K562 (cell line): ENCODE measurements around the gene PLA2G2C. TPM values are rescaled to one million over a fixed set of nuclear protein-coding genes. Genes with fewer than 3 reads are reported as not detected.

Source experiments
- BMI1 ChIP-seq: fragments of 150-350 bp; IDR thresholded peaks from 2 replicates; pipeline ENCODE4 v1.6.1; 2014; ENCODE audit warnings: low read length
- CBFA2T2 ChIP-seq: fragments of 450-650 bp; conservative IDR thresholded peaks from 2 replicates; pipeline ENCODE4 v1.6.1; 2017; ENCODE audit warnings: mild to moderate bottlenecking
- DDX20 ChIP-seq: fragments of 450-650 bp; IDR thresholded peaks from 2 replicates; pipeline ENCODE4 v1.6.1; 2016; ENCODE audit warnings: missing genetic modification characterization, low read depth, mild to moderate bottlenecking, missing compliant biosample characterization, moderate library complexity
- ESRRA ChIP-seq: fragments of 450-650 bp; IDR thresholded peaks from 2 replicates; pipeline ENCODE4 v1.6.1; 2014; ENCODE audit warnings: low read depth, mild to moderate bottlenecking, moderate library complexity, borderline replicate concordance
- ETS2 ChIP-seq: IDR thresholded peaks from 2 replicates; pipeline ENCODE4 v1.6.1; 2016; ENCODE audit warnings: borderline replicate concordance, missing genetic modification characterization, mild to moderate bottlenecking, moderate library complexity, missing compliant biosample characterization; ENCODE audit not compliant: poor library complexity, severe bottlenecking
- ETV6 ChIP-seq, 3 experiments: fragments of 150-350 bp in 1 of 3; sonication (generic) in 1 of 3; formaldehyde crosslinking in 1 of 3; IDR thresholded peaks; 2 replicates each; pipeline versions ENCODE4 v1.6.1 to v1.8.0; 2014 to 2022; ENCODE audit warnings: borderline replicate concordance in 2 of 3, low read depth in 2 of 3, antibody characterized with exemption in 1 of 3, low read length in 1 of 3, mild to moderate bottlenecking in 1 of 3, missing genetic modification reagents in 1 of 3
- MED1 ChIP-seq: sonication (generic); formaldehyde crosslinking; IDR thresholded peaks from 2 replicates; pipeline ENCODE4 v1.8.1; 2023; ENCODE audit warnings: missing genetic modification reagents, borderline replicate concordance
- PCBP1 ChIP-seq: fragments of 200-400 bp; formaldehyde crosslinking; IDR thresholded peaks from 2 replicates; pipeline ENCODE4 v1.6.1; 2018; ENCODE audit warnings: mild to moderate bottlenecking, low read depth, low read length; ENCODE audit not compliant: poor library complexity, severe bottlenecking
- RB1 ChIP-seq: fragments of 450-650 bp; IDR thresholded peaks from 2 replicates; pipeline ENCODE4 v1.6.1; 2017; ENCODE audit warnings: low read depth, mild to moderate bottlenecking
- RBBP5 ChIP-seq: fragments of 200-600 bp; sonication (generic); IDR thresholded peaks from 2 replicates; pipeline ENCODE4 v1.6.1; 2012; ENCODE audit warnings: borderline replicate concordance, mild to moderate bottlenecking, low read length, control low read depth, inconsistent platforms; ENCODE audit not compliant: insufficient read depth, poor library complexity, severe bottlenecking
- RFX5 ChIP-seq: IDR thresholded peaks from 2 replicates; pipeline ENCODE4 v1.6.1; 2011; ENCODE audit warnings: low read depth, mild to moderate bottlenecking, improper control_type of control experiment, low read length
- SMAD3 ChIP-seq: fragments of 450-650 bp; formaldehyde crosslinking; conservative IDR thresholded peaks from 2 replicates; pipeline ENCODE4 v1.4.0; 2020; ENCODE audit warnings: mild to moderate bottlenecking
- SNAPC5 ChIP-seq: fragments of 250-450 bp; sonication (Bioruptor Pico); IDR thresholded peaks from 2 replicates; pipeline ENCODE4 v1.8.0; 2021; ENCODE audit warnings: moderate library complexity, mild to moderate bottlenecking, inconsistent platforms
- TEAD4 ChIP-seq, 2 experiments: sonication (generic) in 1 of 2; formaldehyde crosslinking in 1 of 2; IDR thresholded peaks; 2 replicates each; pipeline versions ENCODE4 v1.6.1 to v1.8.0; 2012 to 2022; ENCODE audit warnings: borderline replicate concordance in 1 of 2, inconsistent platforms in 1 of 2, low read length in 1 of 2, mild to moderate bottlenecking in 1 of 2, missing genetic modification reagents in 1 of 2
- TSC22D4 ChIP-seq: fragments of 450-650 bp; IDR thresholded peaks from 2 replicates; pipeline ENCODE4 v1.6.1; 2016; ENCODE audit warnings: missing genetic modification characterization, missing biosample characterization, control low read depth
- U2AF1 ChIP-seq: fragments of 200-400 bp; formaldehyde crosslinking; optimal IDR thresholded peaks from 2 replicates; pipeline ENCODE3; 2017; ENCODE audit warnings: mild to moderate bottlenecking, low read depth, low read length, moderate library complexity
- ZC3H11A ChIP-seq: IDR thresholded peaks from 2 replicates; pipeline ENCODE4 v1.6.1; 2012; ENCODE audit warnings: low read depth, low read length, improper control_type of control experiment
- ZKSCAN1 ChIP-seq: fragments of 150-350 bp; IDR thresholded peaks from 2 replicates; pipeline ENCODE4 v1.6.1; 2016; ENCODE audit warnings: low read depth, low read length
- ZNF212 ChIP-seq: fragments of 450-650 bp; formaldehyde crosslinking; IDR thresholded peaks from 2 replicates; pipeline ENCODE4 v1.4.0; 2020; ENCODE audit warnings: mild to moderate bottlenecking
- ZNF253 ChIP-seq: fragments of 250-450 bp; sonication (Bioruptor Pico); conservative IDR thresholded peaks from 2 replicates; pipeline ENCODE4 v1.6.1; 2021; ENCODE audit warnings: mild to moderate bottlenecking
- ZNF280A ChIP-seq: fragments of 450-650 bp; IDR thresholded peaks from 2 replicates; pipeline ENCODE4 v1.6.1; 2018; ENCODE audit warnings: mild to moderate bottlenecking, low read depth; ENCODE audit not compliant: partially characterized antibody
- ZNF398 ChIP-seq: fragments of 250-450 bp; sonication (Bioruptor Pico); IDR thresholded peaks from 2 replicates; pipeline ENCODE4 v1.8.0; 2021; ENCODE audit warnings: moderate library complexity, mild to moderate bottlenecking, inconsistent platforms
- ZNF511 ChIP-seq: sonication (generic); formaldehyde crosslinking; IDR thresholded peaks from 2 replicates; pipeline ENCODE4 v1.8.0; 2022; ENCODE audit warnings: mild to moderate bottlenecking, missing genetic modification reagents
- polyA plus RNA-seq, 8 experiments: library from polyadenylated mRNA; depleted of rRNA in 4 of 8; stranded (reverse) in 5 of 8; unstranded in 3 of 8; fragments of >200 nt; fragmentation: Nextera tagmentation in 2 of 8; fragmentation: Illumina TruSeq in 1 of 8; extraction: Ambion mirVana in 2 of 8; extraction: Trizol in 1 of 8; gene quantifications; 2 replicates each; pipeline versions ENCODE4 v1.2.1 to v1.2.3, GENCODE V29; 2011 to 2014; ENCODE audit warnings: inconsistent platforms in 1 of 8, missing spikeins in 1 of 8
- total RNA-seq, 7 experiments: library from RNA; depleted of rRNA in 6 of 7; stranded (reverse); fragments of >200 nt in 6 of 7; fragmentation: Illumina TruSeq in 2 of 7; extraction: Trizol in 2 of 7; gene quantifications; 2 replicates each; pipeline versions ENCODE4 v1.2.1 to v1.2.3, GENCODE V29; 2011 to 2021; ENCODE audit warnings: low replicate concordance in 1 of 7

PLA2G2C gene
- total and polyA plus RNA-seq, 9 of the 15 experiments (the other 6 are each of a cell fraction or from before 2014, with no cell fraction given), result 0.14 to 0.49 (median 0.21) TPM

GRCh38 chr1:20197329-20197791 is 11.0 kb upstream of the PLA2G2C start (continued):
- TF ChIP-seq ETV6 (IDR thresholded peaks at IDR 0.05; ENCODE audit: borderline replicate concordance in 1 of 2, low read depth in 2 of 2, low read length in 1 of 2) (peak in 1 of 2 experiments; percentile 44; a peak in 1 of 4 replicates), ETV6 (CRISPR knock-in tag; IDR thresholded peaks at IDR 0.05; ENCODE audit: borderline replicate concordance) (no peak), RB1 (no peak), ZNF253 (CRISPR knock-in tag) (no peak), DDX20 (no peak), ZKSCAN1 (no peak), U2AF1 (no peak), SNAPC5 (CRISPR knock-in tag) (no peak), ZNF511 (CRISPR knock-in tag) (no peak), ESRRA (no peak), TSC22D4 (tag) (no peak), CBFA2T2 (peak; percentile 87), ETS2 (tag) (no peak), SMAD3 (no peak), MED1 (CRISPR knock-in tag) (no peak), ZNF398 (CRISPR knock-in tag) (no peak), RFX5 (no peak), RBBP5 (no peak), ZNF280A (no peak), BMI1 (no peak), TEAD4 (IDR thresholded peaks at IDR 0.05; ENCODE audit: low read length) (peak; percentile 84), TEAD4 (CRISPR knock-in tag; IDR thresholded peaks at IDR 0.05; ENCODE audit: borderline replicate concordance) (no peak), ZNF212 (CRISPR knock-in tag) (no peak), PCBP1 (no peak), ZC3H11A (no peak)
